GM21447 (cell line): ENCODE measurements around the gene NRDC.

Experiments
- ATAC-seq: cut with Tn5 transposase; IDR thresholded peaks from one replicate; pipeline ENCODE4 v1.9.1; 2021; ENCODE audit not compliant: unreplicated experiment

NRDC gene

GRCh38 chr1:51784997-51785421 lies 93.5 kb downstream of the NRDC start:
- ATAC-seq, result no peak

DNA sequence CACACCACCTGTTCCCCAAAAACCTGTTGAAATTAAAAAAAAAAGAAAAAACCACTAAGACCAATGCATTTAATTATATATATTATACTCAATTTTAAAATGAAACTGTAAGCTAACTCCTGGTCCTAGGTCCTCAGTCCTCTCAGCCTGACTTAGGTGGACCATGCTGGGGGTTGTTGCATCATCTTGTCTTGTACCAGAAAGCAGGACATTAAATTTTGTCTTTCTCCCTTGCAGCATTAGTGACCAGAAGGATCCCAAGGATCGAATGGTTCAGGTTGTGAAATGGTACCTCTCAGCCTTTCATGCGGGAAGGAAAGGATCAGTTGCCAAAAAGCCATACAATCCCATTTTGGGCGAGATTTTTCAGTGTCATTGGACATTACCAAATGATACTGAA lies 97.6 kb downstream of the NRDC start:
- no peak for ATAC-seq

DNA sequence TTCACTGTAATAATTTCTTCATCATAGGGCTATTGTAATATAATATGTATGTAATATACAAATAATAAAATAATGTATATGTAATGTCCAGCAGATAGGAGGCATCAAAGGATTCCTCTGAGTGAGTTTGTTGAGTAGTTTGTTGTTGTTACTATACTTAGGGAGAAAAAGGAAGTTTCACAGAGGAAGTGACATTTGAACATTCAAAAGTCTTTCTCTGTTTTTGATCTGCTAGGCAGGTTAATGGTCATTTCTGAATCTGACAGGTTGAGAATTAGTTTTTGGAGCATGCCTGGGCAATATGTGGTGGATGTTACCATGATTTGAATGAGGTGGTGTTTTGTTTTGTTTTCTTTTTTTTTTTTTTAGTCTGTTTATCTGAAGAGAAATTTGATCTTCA lies 102.1 kb downstream of the NRDC start:
- no peak for ATAC-seq

GRCh38 chr1:51768971-51769588 lies 109.4 kb downstream of the NRDC start:
- no peak for ATAC-seq

DNA sequence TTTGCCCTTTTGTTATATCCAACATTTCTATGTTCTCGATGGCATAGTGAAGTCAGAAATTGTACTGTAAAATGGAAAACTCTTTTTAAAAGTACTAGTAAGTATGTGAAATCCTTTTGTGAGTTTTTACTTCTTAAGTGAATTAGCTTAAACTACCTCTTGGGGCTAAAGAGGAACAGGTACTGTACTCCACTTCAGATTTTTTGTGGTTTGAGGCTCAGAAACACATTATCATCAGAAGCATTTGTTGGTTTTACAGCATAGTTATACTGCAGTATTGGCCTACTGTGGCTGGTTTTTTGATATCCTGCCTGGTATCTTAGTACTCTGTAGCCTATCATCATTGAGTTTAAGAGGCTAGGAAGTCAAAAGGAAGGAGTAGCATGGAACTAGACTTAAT lies 117.2 kb downstream of the NRDC start:
- no peak for ATAC-seq

DNA sequence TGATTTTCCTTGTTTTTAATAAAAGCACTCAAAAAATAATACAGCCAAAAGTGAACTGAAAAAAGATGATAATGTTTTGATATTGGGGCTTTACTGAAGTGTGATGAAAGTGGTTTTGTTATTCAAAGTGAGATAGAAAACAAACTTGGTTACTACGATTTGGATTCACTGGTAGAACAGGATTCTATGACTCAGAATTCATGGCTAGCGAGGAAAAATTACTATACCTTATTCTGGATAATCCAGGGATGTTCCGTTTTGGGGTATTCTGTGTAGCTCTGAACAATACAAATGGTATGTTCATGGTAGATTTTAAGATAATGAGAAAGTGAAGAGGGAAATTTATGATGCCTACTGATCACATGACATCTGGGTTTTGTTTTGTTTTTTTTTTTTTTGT lies 117.7 kb downstream of the NRDC start:
- no peak for ATAC-seq

- no peak for ATAC-seq
Measured at GRCh38 chr1:51758310-51758709, 120.2 kb downstream of the NRDC start.

GRCh38 chr1:51756290-51756689 lies 122.2 kb downstream of the NRDC start:
- no peak for ATAC-seq

DNA sequence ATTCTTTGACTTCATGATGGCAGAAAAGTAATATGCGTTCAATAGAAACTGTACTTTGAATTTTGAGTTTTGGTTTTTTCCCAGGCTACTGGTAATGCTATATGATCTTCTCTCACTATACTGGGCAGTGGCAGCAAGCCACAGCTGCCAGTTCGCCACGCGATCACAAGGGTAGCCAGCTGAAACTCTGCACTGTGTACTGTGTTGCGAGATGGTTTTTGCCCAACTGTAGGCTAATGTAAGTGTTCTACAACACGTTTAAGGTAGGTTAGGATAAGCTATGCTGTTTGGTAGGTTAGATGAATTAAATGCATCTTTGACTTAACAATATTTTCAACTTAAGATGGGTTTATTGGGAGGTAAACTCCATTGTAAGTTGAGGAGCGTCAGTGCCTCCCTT lies 123.1 kb downstream of the NRDC start:
- no peak for ATAC-seq

DNA sequence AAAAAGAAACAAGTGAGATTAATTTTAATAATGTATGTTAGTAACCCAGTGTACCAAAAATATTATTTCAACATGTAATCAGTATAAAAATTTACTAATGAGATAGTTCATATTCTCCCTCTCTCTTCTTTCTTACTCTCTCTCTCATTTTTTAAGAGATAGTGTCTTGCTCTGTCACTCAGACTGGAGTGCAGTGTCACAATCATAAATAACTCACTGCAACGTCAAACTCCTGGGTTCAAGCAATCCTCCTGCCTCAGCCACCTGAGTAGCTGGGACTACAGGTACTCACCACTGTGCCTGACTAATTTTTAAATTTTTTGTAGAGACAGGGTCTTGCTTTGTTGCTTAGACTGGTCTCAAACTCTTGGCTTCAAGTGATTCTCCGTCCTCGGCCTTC lies 123.9 kb downstream of the NRDC start:
- ATAC-seq, result no peak

DNA sequence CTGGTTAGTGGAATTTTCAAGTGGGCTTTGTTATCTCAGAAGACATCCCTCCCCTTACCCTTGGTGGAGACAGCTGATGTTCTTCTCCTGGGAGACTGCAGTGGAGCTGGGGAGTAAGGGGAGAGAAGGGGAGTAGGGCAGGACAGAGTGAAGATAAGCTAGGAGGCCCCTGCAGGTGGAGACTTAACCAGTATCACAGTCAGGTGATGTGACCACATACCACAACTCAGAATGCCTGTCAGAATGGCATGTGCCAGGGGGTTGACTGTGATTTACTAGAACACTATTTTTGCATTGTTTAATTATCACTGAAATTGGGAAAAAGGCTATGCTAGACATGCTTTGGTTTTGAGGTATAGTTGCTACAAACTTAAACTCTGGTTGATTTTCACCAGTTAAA lies 124.6 kb downstream of the NRDC start:
- no peak for ATAC-seq

DNA sequence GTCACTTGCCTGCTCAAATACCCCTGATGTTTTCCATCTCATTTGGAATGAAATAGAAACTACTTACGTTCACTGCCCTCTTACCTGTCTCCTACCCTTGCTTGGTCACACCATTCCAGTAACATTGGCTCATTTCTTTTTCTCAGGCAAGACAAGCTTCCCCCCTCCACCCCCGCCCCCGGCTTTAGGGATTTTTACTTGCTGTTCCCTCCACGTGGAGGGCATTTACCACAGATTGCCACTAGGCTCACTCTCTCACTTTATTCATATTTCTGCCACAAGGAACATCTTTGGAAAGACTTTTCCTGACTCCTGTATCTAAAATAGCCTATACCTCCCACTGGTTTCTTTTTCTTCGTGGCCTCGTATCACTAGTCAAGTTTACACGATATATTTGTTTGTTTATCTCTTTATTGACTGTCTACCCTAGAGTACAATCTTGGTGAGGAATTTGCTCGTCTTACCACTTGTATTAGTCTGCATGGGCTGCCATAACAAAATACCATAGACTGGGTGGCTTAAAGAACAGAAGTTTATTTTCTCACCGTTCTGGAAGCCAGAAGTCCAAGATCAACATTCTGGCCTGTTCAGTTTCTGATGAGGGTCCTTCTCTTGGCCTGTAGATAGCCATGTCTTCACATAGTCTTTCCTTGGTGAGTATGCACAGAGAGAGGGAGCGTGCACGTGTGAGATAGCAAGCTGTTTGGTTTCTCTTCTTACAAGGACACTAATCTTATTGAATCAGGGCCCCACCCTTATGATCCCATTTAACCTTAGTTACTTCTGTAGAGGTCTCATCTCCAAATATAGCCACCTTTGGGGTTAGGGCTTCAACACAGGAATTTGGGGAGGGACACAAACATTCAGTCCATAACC lies 126.2 kb downstream of the NRDC start:
- no peak for ATAC-seq

GRCh38 chr1:51750729-51751128 lies 127.8 kb downstream of the NRDC start:
- ATAC-seq, result no peak

- ATAC-seq, result no peak
Measured at GRCh38 chr1:51750218-51750617, 128.3 kb downstream of the NRDC start.

- ATAC-seq, result no peak
Measured at GRCh38 chr1:51749151-51749550, 129.4 kb downstream of the NRDC start.

- ATAC-seq, result no peak
Measured at GRCh38 chr1:51745304-51745570, 133.3 kb downstream of the NRDC start.

- ATAC-seq, result no peak
Measured at GRCh38 chr1:51744506-51745303, 133.8 kb downstream of the NRDC start.

GRCh38 chr1:51741121-51741681 lies 137.3 kb downstream of the NRDC start:
- no peak for ATAC-seq

- ATAC-seq, result peak; percentile 55
Measured at GRCh38 chr1:51740652-51741051, 137.9 kb downstream of the NRDC start.
